ENCODE data around the gene MYH14. TPM values are rescaled to one million over a fixed set of nuclear protein-coding genes. Genes with fewer than 3 reads are reported as not detected.

MYH14 gene
- total and polyA plus RNA-seq, 2 experiments from 2014 or later, result 1.8 to 3.0 TPM

DNA sequence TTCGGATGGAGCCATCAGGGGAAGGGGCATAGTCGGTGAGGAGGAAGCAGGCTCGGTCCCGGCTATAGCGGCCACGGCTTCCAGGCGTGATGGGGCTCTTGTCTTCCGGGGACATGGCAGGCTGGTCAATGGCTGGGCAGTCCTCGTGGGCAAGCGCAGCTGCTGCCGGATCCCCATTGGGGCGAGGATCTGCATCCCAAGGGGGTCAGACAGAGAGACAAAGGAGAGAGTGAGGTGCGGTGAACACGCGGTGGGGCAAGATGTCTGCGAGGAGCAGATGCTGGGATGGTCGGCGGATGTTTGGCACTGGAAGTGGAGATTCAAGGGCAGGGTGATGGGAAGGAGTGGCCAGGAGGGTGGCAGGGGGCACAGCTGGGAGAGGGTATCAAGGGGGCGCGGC, 117.2 kb downstream of the MYH14 start:
- TF ChIP-seq, protein P1, sequence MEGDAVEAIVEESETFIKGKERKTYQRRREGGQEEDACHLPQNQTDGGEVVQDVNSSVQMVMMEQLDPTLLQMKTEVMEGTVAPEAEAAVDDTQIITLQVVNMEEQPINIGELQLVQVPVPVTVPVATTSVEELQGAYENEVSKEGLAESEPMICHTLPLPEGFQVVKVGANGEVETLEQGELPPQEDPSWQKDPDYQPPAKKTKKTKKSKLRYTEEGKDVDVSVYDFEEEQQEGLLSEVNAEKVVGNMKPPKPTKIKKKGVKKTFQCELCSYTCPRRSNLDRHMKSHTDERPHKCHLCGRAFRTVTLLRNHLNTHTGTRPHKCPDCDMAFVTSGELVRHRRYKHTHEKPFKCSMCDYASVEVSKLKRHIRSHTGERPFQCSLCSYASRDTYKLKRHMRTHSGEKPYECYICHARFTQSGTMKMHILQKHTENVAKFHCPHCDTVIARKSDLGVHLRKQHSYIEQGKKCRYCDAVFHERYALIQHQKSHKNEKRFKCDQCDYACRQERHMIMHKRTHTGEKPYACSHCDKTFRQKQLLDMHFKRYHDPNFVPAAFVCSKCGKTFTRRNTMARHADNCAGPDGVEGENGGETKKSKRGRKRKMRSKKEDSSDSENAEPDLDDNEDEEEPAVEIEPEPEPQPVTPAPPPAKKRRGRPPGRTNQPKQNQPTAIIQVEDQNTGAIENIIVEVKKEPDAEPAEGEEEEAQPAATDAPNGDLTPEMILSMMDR (IDR thresholded peaks at IDR 0.05; ENCODE audit: low read depth, low read length), result no peak
- H3K9me3 ChIP-seq (ENCODE audit: low read depth), result no peaks in the 10 kb centered on the region
- H3K27me3 ChIP-seq, result no peaks in the 10 kb centered on the region
- DNase-seq (ENCODE audit: low read depth in 1 of 2, low spot score in 1 of 2), result no peak
- H3K36me3 ChIP-seq, result peaks cover 9% of the 10 kb centered on the region
- H3K4me1 ChIP-seq (ENCODE audit: low read depth), result peaks cover 4% of the 10 kb centered on the region
- H3K4me3 ChIP-seq, result no peak overlapping the region
- H3K27ac ChIP-seq, result no peak overlapping the region

DNA sequence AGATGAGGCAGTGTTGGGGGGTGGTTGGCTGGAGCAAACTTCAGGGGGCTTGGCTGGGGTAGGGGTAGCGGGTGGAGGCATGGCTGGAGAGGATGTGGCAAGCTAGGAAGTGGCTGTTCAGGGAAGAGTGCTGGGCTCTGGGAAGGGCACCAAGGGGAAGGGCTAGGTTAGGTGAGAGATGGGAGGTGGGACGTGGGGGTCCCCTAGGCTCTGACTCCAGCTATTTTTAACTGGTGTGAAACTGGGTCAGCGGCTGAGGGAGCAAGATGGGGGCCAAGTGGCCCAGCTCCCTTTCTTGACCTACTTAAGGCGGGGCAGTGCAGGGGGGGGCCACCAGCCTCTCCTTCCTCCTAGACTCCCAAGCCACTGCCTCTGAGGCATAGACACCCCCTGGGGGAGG, 118.4 kb downstream of the MYH14 start:
- H3K4me1 ChIP-seq (ENCODE audit: low read depth), result peaks cover 11% of the 10 kb centered on the region
- H3K4me3 ChIP-seq, result no peak overlapping the region
- H3K27ac ChIP-seq, result no peak overlapping the region
- H3K36me3 ChIP-seq, result peaks cover 9% of the 10 kb centered on the region
- H3K9me3 ChIP-seq (ENCODE audit: low read depth), result no peaks in the 10 kb centered on the region
- DNase-seq (ENCODE audit: low read depth in 1 of 2, low spot score in 1 of 2), result no peak
- TF ChIP-seq, protein P1 (IDR thresholded peaks at IDR 0.05; ENCODE audit: low read depth, low read length), result no peak
- no peaks in the 10 kb centered on the region for H3K27me3 ChIP-seq

DNA sequence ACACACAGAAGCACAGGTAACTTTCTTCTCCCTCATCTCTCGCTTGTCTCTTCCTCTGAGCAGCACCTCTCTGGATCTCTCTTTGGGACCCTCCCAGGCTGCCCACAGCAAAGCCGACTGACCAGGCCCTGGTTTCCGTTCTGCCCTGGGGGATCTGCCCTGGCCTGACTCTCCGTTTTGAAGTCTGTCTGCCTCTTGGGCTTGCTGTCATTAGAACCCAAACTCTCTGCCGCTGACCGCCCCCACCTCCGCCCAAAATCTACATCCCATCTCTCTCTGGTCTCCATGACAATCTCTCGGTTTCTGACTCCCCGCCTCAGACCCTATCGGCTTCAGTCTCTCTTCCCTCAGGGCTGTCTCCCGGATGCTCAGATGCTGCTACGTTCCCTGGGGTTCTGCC, 118.8 kb downstream of the MYH14 start:
- no peak overlapping the region for H3K27ac ChIP-seq
- peaks cover 13% of the 10 kb centered on the region for H3K4me1 ChIP-seq (ENCODE audit: low read depth)
- no peak overlapping the region for H3K4me3 ChIP-seq
- H3K36me3 ChIP-seq, result peaks cover 9% of the 10 kb centered on the region
- H3K27me3 ChIP-seq, result no peaks in the 10 kb centered on the region
- DNase-seq (ENCODE audit: low read depth in 1 of 2, low spot score in 1 of 2), result no peak
- TF ChIP-seq, protein P1 (IDR thresholded peaks at IDR 0.05; ENCODE audit: low read depth, low read length), result no peak
- H3K9me3 ChIP-seq (ENCODE audit: low read depth), result no peaks in the 10 kb centered on the region

DNA sequence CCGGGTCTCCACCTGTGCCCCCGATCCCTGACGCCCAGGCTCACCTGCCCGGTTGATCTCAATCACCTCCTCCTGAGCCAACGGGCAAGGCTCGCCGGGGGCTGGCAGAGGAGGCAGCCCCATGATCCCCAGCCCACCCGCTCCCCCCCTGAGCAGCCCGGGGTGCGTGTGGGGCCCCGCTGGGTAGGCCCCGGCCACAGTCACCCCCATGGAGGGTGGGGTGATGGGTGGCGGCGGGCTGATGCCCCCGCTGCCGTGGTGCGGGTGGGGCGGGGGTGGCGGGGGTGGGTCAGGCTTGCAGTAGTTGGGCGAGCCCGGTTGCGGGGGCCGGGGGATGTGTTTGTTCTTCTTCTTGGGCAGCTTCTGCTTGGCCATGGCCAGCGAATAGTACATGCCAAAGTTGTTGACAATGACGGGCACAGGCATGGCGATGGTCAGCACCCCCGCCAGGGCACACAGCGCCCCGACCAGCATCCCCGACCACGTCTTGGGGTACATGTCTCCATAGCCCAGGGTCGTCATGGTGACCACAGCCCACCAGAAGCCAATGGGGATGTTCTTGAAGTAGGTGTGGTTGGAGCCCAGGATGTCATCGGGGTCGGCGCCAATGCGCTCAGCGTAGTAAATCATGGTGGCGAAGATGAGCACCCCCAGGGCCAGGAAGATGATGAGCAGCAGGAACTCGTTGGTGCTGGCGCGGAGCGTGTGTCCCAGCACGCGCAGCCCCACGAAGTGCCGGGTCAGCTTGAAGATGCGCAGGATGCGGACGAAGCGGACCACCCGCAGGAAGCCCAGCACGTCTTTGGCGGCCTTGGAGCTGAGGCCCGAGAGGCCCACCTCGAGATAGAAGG, 119.7 kb downstream of the MYH14 start:
- Histone ChIP-seq H3K4me1 (ENCODE audit: low read depth) (peaks cover 20% of the 10 kb centered on the region), H3K27ac (no peak overlapping the region), H3K9me3 (ENCODE audit: low read depth) (no peaks in the 10 kb centered on the region), H3K36me3 (peaks cover 9% of the 10 kb centered on the region), H3K27me3 (no peaks in the 10 kb centered on the region), H3K4me3 (no peak overlapping the region)
- TF ChIP-seq, protein P1 (IDR thresholded peaks at IDR 0.05; ENCODE audit: low read depth, low read length), result no peak
- no peak for DNase-seq (ENCODE audit: low read depth in 1 of 2, low spot score in 1 of 2)

DNA sequence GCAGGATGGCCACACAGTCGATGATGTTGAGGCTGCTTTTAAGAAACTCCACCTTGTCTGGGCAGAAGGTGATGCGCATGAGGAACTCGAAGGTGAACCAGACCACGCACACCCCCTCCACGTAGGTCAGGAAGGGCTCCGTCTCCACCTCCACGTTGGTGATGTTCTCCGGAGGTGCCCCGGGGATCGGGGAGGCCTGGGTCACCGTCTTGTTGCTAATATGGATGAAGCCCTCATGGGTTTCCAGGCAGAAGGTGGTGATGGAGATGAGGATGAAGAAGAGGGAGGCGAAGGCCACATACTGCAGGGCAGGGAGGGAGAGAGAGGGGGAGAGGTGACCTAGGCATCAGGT, 120.3 kb downstream of the MYH14 start:
- no peak for DNase-seq (ENCODE audit: low read depth in 1 of 2, low spot score in 1 of 2)
- Histone ChIP-seq H3K27ac (no peak overlapping the region), H3K9me3 (ENCODE audit: low read depth) (no peaks in the 10 kb centered on the region), H3K27me3 (no peaks in the 10 kb centered on the region), H3K36me3 (peaks cover 9% of the 10 kb centered on the region), H3K4me3 (no peak overlapping the region), H3K4me1 (ENCODE audit: low read depth) (peaks cover 20% of the 10 kb centered on the region)
- TF ChIP-seq, protein P1 (IDR thresholded peaks at IDR 0.05; ENCODE audit: low read depth, low read length), result no peak

Measured in cardiac muscle cell (in vitro differentiated cells and primary cell).